HL-60 (cell line): ENCODE results near the gene GAREM1.

Experiments used
- DNase-seq, 2 experiments: peaks; one replicate each; pipeline ENCODE4 v3.0.0-alpha.2; 2010 to 2020; ENCODE audit warnings: low read depth in 1 of 2, low spot score in 1 of 2
- H3K27ac ChIP-seq: fragments of 250-450 bp; sonication (Bioruptor Pico); replicated peaks from 2 replicates; pipeline ENCODE4 v1.5.1; 2020; ENCODE audit warnings: mild to moderate bottlenecking, moderate library complexity
- H3K27me3 ChIP-seq: fragments of 250-450 bp; sonication (Bioruptor Pico); 2 replicates; pipeline ENCODE4 v1.5.1; 2021; ENCODE audit warnings: mild to moderate bottlenecking, moderate library complexity; ENCODE audit not compliant: insufficient read depth, poor library complexity, severe bottlenecking
- H3K4me3 ChIP-seq: replicated peaks from 2 replicates; pipeline ENCODE4 v1.5.1; 2011; ENCODE audit warnings: mild to moderate bottlenecking, control low read depth, low read length; ENCODE audit not compliant: insufficient read depth
- GABPA ChIP-seq: IDR thresholded peaks from 2 replicates; pipeline ENCODE4 v1.6.1; 2012; ENCODE audit warnings: low read depth
- POLR2AphosphoS5 ChIP-seq: IDR thresholded peaks from 2 replicates; pipeline ENCODE4 v1.6.1; 2012; ENCODE audit warnings: low read depth
- SPI1 ChIP-seq: IDR thresholded peaks from 2 replicates; pipeline ENCODE4 v1.6.1; 2012; ENCODE audit warnings: low read depth, mild to moderate bottlenecking, borderline replicate concordance
- TF ChIP-seq, protein P1 (sequence below): IDR thresholded peaks from 2 replicates; pipeline ENCODE4 v1.6.1; 2012; ENCODE audit warnings: low read depth; ENCODE audit not compliant: insufficient replicate concordance
- TF ChIP-seq, protein P2 (sequence below): IDR thresholded peaks from one replicate; pipeline ENCODE4 v1.5.1; 2011; ENCODE audit warnings: low read length, control low read depth, inconsistent platforms; ENCODE audit not compliant: insufficient read depth

The GAREM1 gene

DNA sequence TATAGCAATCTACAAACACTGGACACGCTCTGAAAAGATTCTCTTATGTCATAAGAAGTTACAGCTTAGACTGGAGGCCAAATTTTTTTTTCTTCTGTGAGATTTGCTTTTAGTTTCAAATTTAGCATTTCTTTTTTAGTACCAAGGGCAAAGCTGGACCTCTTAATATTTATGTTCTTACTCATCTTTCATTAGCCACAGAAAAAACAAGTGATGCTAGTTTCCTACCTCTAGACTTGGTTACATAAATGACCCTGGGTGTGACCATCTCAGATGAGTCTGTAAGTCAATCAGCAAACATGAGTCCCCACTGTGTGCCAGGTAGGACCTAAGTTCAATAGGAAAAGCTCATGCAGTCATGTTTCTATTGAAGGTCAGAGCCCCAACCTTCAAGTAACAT, 186.4 kb downstream of the GAREM1 start:
- Histone ChIP-seq H3K4me3 (no peak overlapping the region), H3K27me3 (peaks cover 19% of the 10 kb centered on the region), H3K27ac (no peak overlapping the region)
- DNase-seq, result no peak
- TF ChIP-seq, protein P1, sequence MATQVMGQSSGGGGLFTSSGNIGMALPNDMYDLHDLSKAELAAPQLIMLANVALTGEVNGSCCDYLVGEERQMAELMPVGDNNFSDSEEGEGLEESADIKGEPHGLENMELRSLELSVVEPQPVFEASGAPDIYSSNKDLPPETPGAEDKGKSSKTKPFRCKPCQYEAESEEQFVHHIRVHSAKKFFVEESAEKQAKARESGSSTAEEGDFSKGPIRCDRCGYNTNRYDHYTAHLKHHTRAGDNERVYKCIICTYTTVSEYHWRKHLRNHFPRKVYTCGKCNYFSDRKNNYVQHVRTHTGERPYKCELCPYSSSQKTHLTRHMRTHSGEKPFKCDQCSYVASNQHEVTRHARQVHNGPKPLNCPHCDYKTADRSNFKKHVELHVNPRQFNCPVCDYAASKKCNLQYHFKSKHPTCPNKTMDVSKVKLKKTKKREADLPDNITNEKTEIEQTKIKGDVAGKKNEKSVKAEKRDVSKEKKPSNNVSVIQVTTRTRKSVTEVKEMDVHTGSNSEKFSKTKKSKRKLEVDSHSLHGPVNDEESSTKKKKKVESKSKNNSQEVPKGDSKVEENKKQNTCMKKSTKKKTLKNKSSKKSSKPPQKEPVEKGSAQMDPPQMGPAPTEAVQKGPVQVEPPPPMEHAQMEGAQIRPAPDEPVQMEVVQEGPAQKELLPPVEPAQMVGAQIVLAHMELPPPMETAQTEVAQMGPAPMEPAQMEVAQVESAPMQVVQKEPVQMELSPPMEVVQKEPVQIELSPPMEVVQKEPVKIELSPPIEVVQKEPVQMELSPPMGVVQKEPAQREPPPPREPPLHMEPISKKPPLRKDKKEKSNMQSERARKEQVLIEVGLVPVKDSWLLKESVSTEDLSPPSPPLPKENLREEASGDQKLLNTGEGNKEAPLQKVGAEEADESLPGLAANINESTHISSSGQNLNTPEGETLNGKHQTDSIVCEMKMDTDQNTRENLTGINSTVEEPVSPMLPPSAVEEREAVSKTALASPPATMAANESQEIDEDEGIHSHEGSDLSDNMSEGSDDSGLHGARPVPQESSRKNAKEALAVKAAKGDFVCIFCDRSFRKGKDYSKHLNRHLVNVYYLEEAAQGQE, result no peak
- TF ChIP-seq POLR2AphosphoS5, result no peak

DNA sequence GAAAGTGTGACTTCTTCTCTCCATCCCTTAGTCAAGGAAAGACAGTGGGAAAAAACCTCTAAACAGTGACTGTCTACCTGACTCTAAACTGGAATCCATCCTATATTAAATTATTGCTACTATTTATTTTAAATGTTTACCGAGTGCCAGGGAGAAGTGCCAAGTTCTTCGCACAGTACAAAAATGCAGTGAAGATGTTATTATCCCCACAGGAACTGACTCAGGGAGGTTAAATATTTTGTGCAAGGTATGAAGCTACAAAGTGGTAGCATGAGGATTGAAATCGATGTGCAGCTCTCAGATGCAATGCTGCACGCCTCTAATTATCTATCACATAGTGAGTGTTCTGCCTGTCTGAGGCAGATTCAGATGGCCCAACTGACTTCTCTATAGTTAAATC, 189.8 kb downstream of the GAREM1 start:
- DNase-seq, result no peak
- TF ChIP-seq SPI1 (no peak), POLR2AphosphoS5 (no peak), GABPA (no peak)
- TF ChIP-seq, protein P1, result no peak
- TF ChIP-seq, protein P2, sequence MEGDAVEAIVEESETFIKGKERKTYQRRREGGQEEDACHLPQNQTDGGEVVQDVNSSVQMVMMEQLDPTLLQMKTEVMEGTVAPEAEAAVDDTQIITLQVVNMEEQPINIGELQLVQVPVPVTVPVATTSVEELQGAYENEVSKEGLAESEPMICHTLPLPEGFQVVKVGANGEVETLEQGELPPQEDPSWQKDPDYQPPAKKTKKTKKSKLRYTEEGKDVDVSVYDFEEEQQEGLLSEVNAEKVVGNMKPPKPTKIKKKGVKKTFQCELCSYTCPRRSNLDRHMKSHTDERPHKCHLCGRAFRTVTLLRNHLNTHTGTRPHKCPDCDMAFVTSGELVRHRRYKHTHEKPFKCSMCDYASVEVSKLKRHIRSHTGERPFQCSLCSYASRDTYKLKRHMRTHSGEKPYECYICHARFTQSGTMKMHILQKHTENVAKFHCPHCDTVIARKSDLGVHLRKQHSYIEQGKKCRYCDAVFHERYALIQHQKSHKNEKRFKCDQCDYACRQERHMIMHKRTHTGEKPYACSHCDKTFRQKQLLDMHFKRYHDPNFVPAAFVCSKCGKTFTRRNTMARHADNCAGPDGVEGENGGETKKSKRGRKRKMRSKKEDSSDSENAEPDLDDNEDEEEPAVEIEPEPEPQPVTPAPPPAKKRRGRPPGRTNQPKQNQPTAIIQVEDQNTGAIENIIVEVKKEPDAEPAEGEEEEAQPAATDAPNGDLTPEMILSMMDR, result no peak
- Histone ChIP-seq H3K4me3 (no peak overlapping the region), H3K27me3 (peaks cover 12% of the 10 kb centered on the region), H3K27ac (no peak overlapping the region)

DNA sequence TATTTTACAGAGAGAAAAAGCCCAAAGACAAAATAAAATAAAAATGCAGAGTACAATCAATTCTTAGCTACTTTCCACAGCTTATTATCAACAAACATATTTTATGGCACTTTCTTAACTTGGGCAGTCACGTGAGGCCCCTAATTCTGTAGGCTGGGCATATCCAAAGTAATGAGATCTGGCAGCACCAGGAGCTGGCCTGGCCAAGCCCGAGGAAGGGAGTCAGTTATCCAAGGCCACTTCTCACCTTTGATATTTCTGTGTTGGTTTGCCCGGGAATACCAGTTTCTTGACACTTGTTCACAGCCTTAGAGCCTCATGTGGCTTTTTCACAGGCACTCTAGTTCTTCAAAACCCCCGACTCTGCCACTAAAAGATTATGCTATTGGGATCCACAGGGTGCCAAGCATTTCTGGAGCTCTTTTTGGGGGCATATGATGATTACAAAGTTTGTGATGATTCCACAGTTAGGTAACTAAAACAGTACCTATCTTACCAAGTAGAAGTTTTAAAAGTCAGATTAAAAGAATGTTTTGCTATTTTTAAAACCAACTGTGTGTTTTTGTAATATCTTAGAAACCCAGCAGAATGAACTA, 190.4 kb downstream of the GAREM1 start:
- Histone ChIP-seq H3K27ac (no peak overlapping the region), H3K27me3 (peaks cover 13% of the 10 kb centered on the region), H3K4me3 (no peak overlapping the region)
- DNase-seq, result no peak
- no peak for TF ChIP-seq POLR2AphosphoS5
- TF ChIP-seq GABPA, result no peak
- TF ChIP-seq, protein P2, result no peak
- TF ChIP-seq, protein P1, result no peak
- no peak for TF ChIP-seq SPI1
